A549 (cell line): Measurements from ENCODE around the gene OR8J3. TPM values are rescaled to one million over a fixed set of nuclear protein-coding genes. Genes with fewer than 3 reads are reported as not detected.

ENCODE experiments used
- ATAC-seq, 2 experiments: fragments of 200-7000 bp in 1 of 2; fragments of >200 bp in 1 of 2; cut with Nextera tagmentation in 1 of 2; cut with Tn5 transposase in 1 of 2; 3 replicates each; pipeline versions ENCODE4 v1.8.0 to v1.9.1; 2018 to 2020; ENCODE audit warnings: mild to moderate bottlenecking in 1 of 2, moderate library complexity in 1 of 2
- CTCF ChIA-PET: fragments of 300-600 bp; sonication (Branson Sonifier 250); formaldehyde crosslinking; extraction: SDS; loops from one replicate; lab custom pipeline; 2021; ENCODE audit warnings: antibody characterized with exemption, inconsistent platforms; lab: Yijun Ruan, JAX
- POLR2A ChIA-PET: fragments of 350-600 bp; formaldehyde crosslinking; extraction: SDS; loops from one replicate; lab custom pipeline; 2021; ENCODE audit warnings: antibody characterized with exemption, inconsistent platforms; lab: Yijun Ruan, JAX
- DNase-seq, 2 experiments: peaks; one replicate each; pipeline versions ENCODE4 v3.0.0 to v3.0.0-alpha.2; 2011 to 2016; ENCODE audit warnings: low read depth in 1 of 2, low spot score in 1 of 2
- FAIRE-seq: peaks from 2 replicates; lab custom pipeline; 2011; peaks lifted over from hg19 to GRCh38; lab: Jason Lieb, UNC
- H3K27ac ChIP-seq, 2 experiments: fragments of >200 bp; sonication (Bioruptor Twin); formaldehyde crosslinking; 3 replicates each; pipeline ENCODE4 v1.5.1; 2016 to 2017
- H3K4me1 ChIP-seq: fragments of >200 bp; sonication (Bioruptor Twin); formaldehyde crosslinking; 3 replicates; pipeline ENCODE4 v1.6.1; 2016
- H3K4me2 ChIP-seq: fragments of >200 bp; sonication (Bioruptor Twin); formaldehyde crosslinking; 3 replicates; pipeline ENCODE4 v1.6.1; 2016
- H3K4me3 ChIP-seq: fragments of >200 bp; sonication (Bioruptor Twin); formaldehyde crosslinking; 3 replicates; pipeline ENCODE4 v1.5.1; 2016
- H3K9me3 ChIP-seq: fragments of >200 bp; sonication (Bioruptor Twin); formaldehyde crosslinking; 3 replicates; pipeline ENCODE4 v1.6.1; 2016
- CHD2 ChIP-seq: fragments of 150-350 bp; IDR thresholded peaks from 2 replicates; pipeline ENCODE4 v1.6.1; 2014; ENCODE audit warnings: low read length; ENCODE audit not compliant: partially characterized antibody
- CHD4 ChIP-seq: fragments of 200-600 bp; sonication (generic); IDR thresholded peaks from 2 replicates; pipeline ENCODE4 v1.6.1; 2016; ENCODE audit warnings: antibody characterized with exemption, mild to moderate bottlenecking, borderline replicate concordance
- EHF ChIP-seq: fragments of 250-450 bp; sonication (Bioruptor Pico); IDR thresholded peaks from 2 replicates; pipeline ENCODE4 v1.5.0; 2020; ENCODE audit warnings: mild to moderate bottlenecking
- FOSL2 ChIP-seq, 2 experiments: fragments of 450-650 bp in 1 of 2; fragments of >200 bp in 1 of 2; sonication (Bioruptor Twin) in 1 of 2; formaldehyde crosslinking; IDR thresholded peaks; 2 replicates each; pipeline versions ENCODE4 v1.5.0 to v1.6.1; 2016 to 2020; ENCODE audit warnings: mild to moderate bottlenecking in 1 of 2, moderate library complexity in 1 of 2
- FOXS1 ChIP-seq: fragments of 250-450 bp; sonication (Bioruptor Pico); IDR thresholded peaks from 2 replicates; pipeline ENCODE4 v1.5.0; 2020; ENCODE audit warnings: mild to moderate bottlenecking, moderate library complexity
- GATA3 ChIP-seq: IDR thresholded peaks from 2 replicates; pipeline ENCODE4 v1.6.1; 2012; ENCODE audit warnings: borderline replicate concordance
- HOXA7 ChIP-seq: fragments of 250-450 bp; sonication (Bioruptor Pico); IDR thresholded peaks from 2 replicates; pipeline ENCODE4 v1.5.0; 2020; ENCODE audit warnings: mild to moderate bottlenecking, moderate library complexity
- KDM1A ChIP-seq: fragments of 200-600 bp; sonication (generic); IDR thresholded peaks from 2 replicates; pipeline ENCODE4 v1.6.1; 2016; ENCODE audit warnings: low read depth, mild to moderate bottlenecking
- MAFK ChIP-seq: fragments of 450-650 bp; IDR thresholded peaks from 2 replicates; pipeline ENCODE4 v1.6.1; 2014; ENCODE audit not compliant: partially characterized antibody
- MAZ ChIP-seq: fragments of 150-350 bp; IDR thresholded peaks from 2 replicates; pipeline ENCODE4 v1.6.1; 2014; ENCODE audit warnings: antibody characterized with exemption, low read depth, low read length, borderline replicate concordance
- NR3C1 ChIP-seq: fragments of >200 bp; sonication (Bioruptor Twin); formaldehyde crosslinking; IDR thresholded peaks from 3 replicates; pipeline ENCODE4 v1.6.1; 2017
- PHF8 ChIP-seq: fragments of 200-600 bp; sonication (generic); IDR thresholded peaks from 2 replicates; pipeline ENCODE4 v1.6.1; 2016; ENCODE audit warnings: low read depth, mild to moderate bottlenecking, antibody characterized with exemption, moderate library complexity, borderline replicate concordance
- POLR2A ChIP-seq: IDR thresholded peaks from 2 replicates; pipeline ENCODE4 v1.6.1; 2012; ENCODE audit warnings: mild to moderate bottlenecking, low read length
- RAD21 ChIP-seq, 2 experiments: fragments of >200 bp in 1 of 2; sonication (Bioruptor Twin) in 1 of 2; formaldehyde crosslinking in 1 of 2; IDR thresholded peaks in 1 of 2; conservative IDR thresholded peaks in 1 of 2; 2 replicates in 1 of 2; 3 replicates in 1 of 2; pipeline ENCODE4 v1.6.1; 2012 to 2018; ENCODE audit warnings: inconsistent platforms in 1 of 2
- SMC3 ChIP-seq: fragments of >200 bp; sonication (Bioruptor Twin); formaldehyde crosslinking; IDR thresholded peaks from 3 replicates; pipeline ENCODE4 v1.6.1; 2018; ENCODE audit warnings: inconsistent platforms
- TP53 ChIP-seq: fragments of 250-450 bp; sonication (Bioruptor Pico); IDR thresholded peaks from 2 replicates; pipeline ENCODE4 v1.5.0; 2021; ENCODE audit warnings: mild to moderate bottlenecking, moderate library complexity
- ZFP36 ChIP-seq: fragments of 450-650 bp; IDR thresholded peaks from 2 replicates; pipeline ENCODE4 v1.6.1; 2014; ENCODE audit warnings: borderline replicate concordance; ENCODE audit not compliant: partially characterized antibody
- WGBS: methylation state at CpG from one replicate; pipeline ENCODE4 v1.1.6; 2017; ENCODE audit errors: missing lambda C conversion rate; 5-methylcytosine and 5-hydroxymethylcytosine counted together
- polyA plus RNA-seq, 4 experiments: library from polyadenylated mRNA; depleted of rRNA in 3 of 4; stranded (reverse); fragments of >200 nt; fragmentation: RNase III in 1 of 4; extraction: RNeasy Plus Mini Kit Qiagen cat#74134 plus additional on column Dnase treatment in 1 of 4; gene quantifications; 2 replicates in 3 of 4; 3 replicates in 1 of 4; pipeline ENCODE4 v1.2.3, GENCODE V29; 2011 to 2017
- TF ChIP-seq, protein P1 (sequence below): fragments of 250-450 bp; sonication (Bioruptor Pico); IDR thresholded peaks from 2 replicates; pipeline ENCODE4 v1.5.0; 2021; ENCODE audit warnings: mild to moderate bottlenecking, moderate library complexity, borderline replicate concordance

Gene OR8J3
- polyA plus RNA-seq, 2 of the 4 experiments (the other 2 are of a cell fraction), result not detected

DNA sequence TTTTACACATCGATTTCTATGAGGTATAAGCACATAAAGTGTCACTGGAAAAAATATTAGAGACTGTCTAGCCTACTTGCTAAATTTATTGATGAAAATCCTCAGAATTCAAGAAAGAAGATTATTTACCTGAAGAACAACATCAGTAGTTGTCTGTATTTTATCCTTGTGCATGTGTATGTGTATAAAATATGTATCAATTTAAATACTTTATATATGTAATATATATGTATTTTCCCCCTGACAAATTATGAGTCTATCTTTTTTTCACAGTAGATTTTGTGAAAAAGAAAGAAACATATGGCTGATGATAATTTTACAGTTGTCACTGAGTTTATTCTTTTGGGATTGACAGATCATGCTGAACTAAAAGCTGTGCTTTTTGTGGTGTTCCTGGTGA, 36.3 kb upstream of the OR8J3 start, which contains the start of gene OR5J2:
Gene OR5J2 (plus strand): TSS at position 301 of the 400 bp plus-strand sequence. CDS start 0 bp downstream, at position 301.
- no peak for DNase-seq
- POLR2A ChIA-PET, result no interaction called here
- H3K4me3 ChIP-seq, result no peak within 1 kb of the TSS
- no peak for TF ChIP-seq MAZ
- TF ChIP-seq, all 56 proteins: peak for 0
- Histone ChIP-seq H3K4me1 (no peaks in the 10 kb centered on the region), H3K27ac (no peak within 1 kb of the TSS), H3K9me3 (0 out of 3 replicates have a peak, but pooled peaks cover 2% of the 10 kb centered on the region), H3K4me2 (no peak within 1 kb of the TSS)
- FAIRE-seq, result no peak
- ATAC-seq, result no peak
- CTCF ChIA-PET, result no interaction called here
- 2% methylated on average over 1 of the region's 1 CpG for WGBS

- no peak overlapping the region for H3K27ac ChIP-seq
- CTCF ChIA-PET, result no interaction called here
- no peak for FAIRE-seq
- 2% methylated on average over 3 of the region's 3 CpGs for WGBS
- no peak overlapping the region for H3K4me2 ChIP-seq
- POLR2A ChIA-PET, result no interaction called here
- no peaks in the 10 kb centered on the region for H3K9me3 ChIP-seq
- no peak for ATAC-seq
- no peaks in the 10 kb centered on the region for H3K4me1 ChIP-seq
- DNase-seq, result no peak
- H3K4me3 ChIP-seq, result no peak overlapping the region
- TF ChIP-seq MAFK (peak; percentile 77), SMC3 (no peak)
Observed at GRCh38 chr11:56172256-56172830, 32.3 kb upstream of the OR8J3 start.

- CTCF ChIA-PET, result no interaction called here
- no peaks in the 10 kb centered on the region for H3K4me1 ChIP-seq
- DNase-seq, result no peak
- H3K9me3 ChIP-seq, result no peaks in the 10 kb centered on the region
- POLR2A ChIA-PET, result no interaction called here
- no peak overlapping the region for H3K4me3 ChIP-seq
- TF ChIP-seq CHD4 (no peak), NR3C1 (no peak), GATA3 (no peak), FOXS1 (CRISPR knock-in tag) (no peak), MAFK (peak; percentile 91), KDM1A (no peak), PHF8 (no peak), RAD21 (conservative IDR thresholded peaks at IDR 0.05 in 1 of 2, IDR thresholded peaks at IDR 0.05 in 1 of 2) (no peak)
- 30% methylated on average over 3 of the region's 3 CpGs for WGBS
- FAIRE-seq, result no peak
- ATAC-seq, result no peak
- no peak overlapping the region for H3K4me2 ChIP-seq
- no peak overlapping the region for H3K27ac ChIP-seq
Observed at GRCh38 chr11:56163804-56164203, 23.8 kb upstream of the OR8J3 start.

DNA sequence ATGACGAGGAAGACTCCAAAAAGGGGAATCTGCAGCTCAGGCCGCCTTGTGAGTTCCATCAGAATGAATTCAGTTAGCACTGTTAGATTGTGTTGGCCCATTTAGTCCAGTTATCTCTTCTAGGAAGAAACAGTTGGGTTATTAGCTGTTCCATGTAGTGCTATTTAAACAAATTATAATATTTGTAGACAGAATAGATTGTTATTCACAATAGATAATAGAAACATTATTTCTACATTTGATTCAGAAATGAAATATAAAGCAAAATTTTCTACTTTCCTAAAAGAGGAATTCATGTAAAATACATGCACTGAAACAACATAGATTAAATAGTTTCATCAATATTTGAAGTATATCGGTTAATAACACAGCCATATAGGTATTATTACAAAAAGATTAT, 20.2 kb upstream of the OR8J3 start, which contains the start of gene OR8K5:
Gene OR8K5 (minus strand): TSS at position 101 of the 400 bp plus-strand sequence. CDS start 0 bp downstream, at position 101.
- TF ChIP-seq EHF (CRISPR knock-in tag), result no peak
- TF ChIP-seq, protein P1, sequence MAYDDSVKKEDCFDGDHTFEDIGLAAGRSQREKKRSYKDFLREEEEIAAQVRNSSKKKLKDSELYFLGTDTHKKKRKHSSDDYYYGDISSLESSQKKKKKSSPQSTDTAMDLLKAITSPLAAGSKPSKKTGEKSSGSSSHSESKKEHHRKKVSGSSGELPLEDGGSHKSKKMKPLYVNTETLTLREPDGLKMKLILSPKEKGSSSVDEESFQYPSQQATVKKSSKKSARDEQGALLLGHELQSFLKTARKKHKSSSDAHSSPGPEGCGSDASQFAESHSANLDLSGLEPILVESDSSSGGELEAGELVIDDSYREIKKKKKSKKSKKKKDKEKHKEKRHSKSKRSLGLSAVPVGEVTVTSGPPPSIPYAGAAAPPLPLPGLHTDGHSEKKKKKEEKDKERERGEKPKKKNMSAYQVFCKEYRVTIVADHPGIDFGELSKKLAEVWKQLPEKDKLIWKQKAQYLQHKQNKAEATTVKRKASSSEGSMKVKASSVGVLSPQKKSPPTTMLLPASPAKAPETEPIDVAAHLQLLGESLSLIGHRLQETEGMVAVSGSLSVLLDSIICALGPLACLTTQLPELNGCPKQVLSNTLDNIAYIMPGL, result no peak
- no peak for TF ChIP-seq TP53 (CRISPR knock-in tag)
- no peak for TF ChIP-seq FOSL2 (IDR thresholded peaks at IDR 0.05)
- no peak for TF ChIP-seq FOSL2 (CRISPR knock-in tag; IDR thresholded peaks at IDR 0.05)
- no peak for TF ChIP-seq MAFK
- TF ChIP-seq CHD2, result no peak
- no peak for TF ChIP-seq POLR2A
- no peak for TF ChIP-seq ZFP36
- no peak for TF ChIP-seq HOXA7
- TF ChIP-seq FOXS1 (CRISPR knock-in tag), result no peak
- Histone ChIP-seq H3K4me2 (no peak within 1 kb of the TSS), H3K4me1 (no peaks in the 10 kb centered on the region), H3K27ac (no peak within 1 kb of the TSS), H3K4me3 (no peak within 1 kb of the TSS), H3K9me3 (no peaks in the 10 kb centered on the region)
- FAIRE-seq, result no peak
- ChIA-PET CTCF (no interaction called here), POLR2A (no interaction called here)
- ATAC-seq, result no peak
- WGBS, result 0% methylated on average over 3 of the region's 3 CpGs
- no peak for DNase-seq
